ENCODE measurements around the gene IL17F. TPM values are rescaled to one million over a fixed set of nuclear protein-coding genes. Genes with fewer than 3 reads are reported as not detected.

The IL17F gene
- total and polyA plus RNA-seq, 2 donors (not counting 1 experiment from before 2014, with no cell fraction given): not detected

DNA sequence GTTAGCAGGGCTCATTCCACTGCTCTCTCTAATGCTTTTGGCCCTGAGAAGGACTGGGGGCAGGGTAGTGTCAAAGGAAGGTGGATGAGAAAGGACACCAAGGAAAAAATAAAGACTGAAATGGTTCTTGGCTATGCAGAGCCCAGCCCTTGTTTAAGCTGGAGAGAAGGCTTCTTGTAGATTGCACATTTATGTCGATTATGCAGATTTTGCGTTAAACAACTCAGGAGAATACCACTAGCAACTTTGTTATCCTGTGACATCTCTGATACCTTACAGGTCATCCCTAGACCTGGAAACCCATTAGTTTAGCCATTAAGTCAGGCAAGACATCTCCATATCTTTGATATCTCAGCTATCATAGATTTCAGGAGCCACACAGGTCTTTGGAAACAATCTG lies 11.1 kb upstream of the IL17F start:
- Histone ChIP-seq H2AFZ (ENCODE audit: low read length) (no peak overlapping the region), H3K79me2 (ENCODE audit: control insufficient read depth, insufficient read depth, low read length) (no peaks in the 10 kb centered on the region), H3K4me3 (replicated peaks in 1 of 4; ENCODE audit: control extremely low read depth in 1 of 4, insufficient read depth in 1 of 4, low read depth in 3 of 4, low read length in 4 of 4) (no peak overlapping the region), H3K36me3 (ENCODE audit: control insufficient read depth, insufficient read depth, low read length) (no peaks in the 10 kb centered on the region), H3K27me3 (ENCODE audit: control insufficient read depth, insufficient read depth, low read length) (peaks cover 5% of the 10 kb centered on the region), H3K9ac (ENCODE audit: insufficient read depth, low read length) (no peak overlapping the region), H4K20me1 (ENCODE audit: control insufficient read depth, extremely low read depth, insufficient read depth, low read length) (no peaks in the 10 kb centered on the region), H3K4me1 (ENCODE audit: control insufficient read depth, extremely low read depth, insufficient read depth, low read length) (no peaks in the 10 kb centered on the region), H3K27ac (ENCODE audit: insufficient read depth, low read length) (no peak overlapping the region), H3K9me3 (ENCODE audit: control insufficient read depth, insufficient read depth, low read depth, low read length) (no peaks in the 10 kb centered on the region), H3K4me2 (ENCODE audit: extremely low read depth, insufficient read depth, low read length) (no peak overlapping the region)
- TF ChIP-seq EZH2 (IDR thresholded peaks at IDR 0.05; ENCODE audit: low read length, missing control alignments): no peak
- TF ChIP-seq, protein P1, sequence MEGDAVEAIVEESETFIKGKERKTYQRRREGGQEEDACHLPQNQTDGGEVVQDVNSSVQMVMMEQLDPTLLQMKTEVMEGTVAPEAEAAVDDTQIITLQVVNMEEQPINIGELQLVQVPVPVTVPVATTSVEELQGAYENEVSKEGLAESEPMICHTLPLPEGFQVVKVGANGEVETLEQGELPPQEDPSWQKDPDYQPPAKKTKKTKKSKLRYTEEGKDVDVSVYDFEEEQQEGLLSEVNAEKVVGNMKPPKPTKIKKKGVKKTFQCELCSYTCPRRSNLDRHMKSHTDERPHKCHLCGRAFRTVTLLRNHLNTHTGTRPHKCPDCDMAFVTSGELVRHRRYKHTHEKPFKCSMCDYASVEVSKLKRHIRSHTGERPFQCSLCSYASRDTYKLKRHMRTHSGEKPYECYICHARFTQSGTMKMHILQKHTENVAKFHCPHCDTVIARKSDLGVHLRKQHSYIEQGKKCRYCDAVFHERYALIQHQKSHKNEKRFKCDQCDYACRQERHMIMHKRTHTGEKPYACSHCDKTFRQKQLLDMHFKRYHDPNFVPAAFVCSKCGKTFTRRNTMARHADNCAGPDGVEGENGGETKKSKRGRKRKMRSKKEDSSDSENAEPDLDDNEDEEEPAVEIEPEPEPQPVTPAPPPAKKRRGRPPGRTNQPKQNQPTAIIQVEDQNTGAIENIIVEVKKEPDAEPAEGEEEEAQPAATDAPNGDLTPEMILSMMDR (conservative IDR thresholded peaks at IDR 0.05 in 1 of 2, IDR thresholded peaks at IDR 0.05 in 1 of 2; ENCODE audit: low read depth in 1 of 2, low read length in 2 of 2): no peak
- DNase-seq (ENCODE audit: low read depth in 2 of 2): no peak

GRCh38 chr6:52254731-52255378 lies 10.6 kb upstream of the IL17F start:
- no peak overlapping the region for H3K9ac ChIP-seq (ENCODE audit: insufficient read depth, low read length)
- H3K4me1 ChIP-seq (ENCODE audit: control insufficient read depth, extremely low read depth, insufficient read depth, low read length): no peaks in the 10 kb centered on the region
- no peaks in the 10 kb centered on the region for H3K36me3 ChIP-seq (ENCODE audit: control insufficient read depth, insufficient read depth, low read length)
- TF ChIP-seq, protein P1 (conservative IDR thresholded peaks at IDR 0.05 in 1 of 2, IDR thresholded peaks at IDR 0.05 in 1 of 2; ENCODE audit: low read depth in 1 of 2, low read length in 2 of 2): no peak
- no peak for TF ChIP-seq EZH2 (IDR thresholded peaks at IDR 0.05; ENCODE audit: low read length, missing control alignments)
- no peak for DNase-seq (ENCODE audit: low read depth in 2 of 2)
- no peaks in the 10 kb centered on the region for H4K20me1 ChIP-seq (ENCODE audit: control insufficient read depth, extremely low read depth, insufficient read depth, low read length)
- no peaks in the 10 kb centered on the region for H3K9me3 ChIP-seq (ENCODE audit: control insufficient read depth, insufficient read depth, low read depth, low read length)
- H3K27ac ChIP-seq (ENCODE audit: insufficient read depth, low read length): no peak overlapping the region
- H3K4me3 ChIP-seq (replicated peaks in 1 of 4; ENCODE audit: control extremely low read depth in 1 of 4, insufficient read depth in 1 of 4, low read depth in 3 of 4, low read length in 4 of 4): no peak overlapping the region
- H3K27me3 ChIP-seq (ENCODE audit: control insufficient read depth, insufficient read depth, low read length): peaks cover 5% of the 10 kb centered on the region
- H3K4me2 ChIP-seq (ENCODE audit: extremely low read depth, insufficient read depth, low read length): no peak overlapping the region
- no peak overlapping the region for H2AFZ ChIP-seq (ENCODE audit: low read length)
- no peaks in the 10 kb centered on the region for H3K79me2 ChIP-seq (ENCODE audit: control insufficient read depth, insufficient read depth, low read length)

DNA sequence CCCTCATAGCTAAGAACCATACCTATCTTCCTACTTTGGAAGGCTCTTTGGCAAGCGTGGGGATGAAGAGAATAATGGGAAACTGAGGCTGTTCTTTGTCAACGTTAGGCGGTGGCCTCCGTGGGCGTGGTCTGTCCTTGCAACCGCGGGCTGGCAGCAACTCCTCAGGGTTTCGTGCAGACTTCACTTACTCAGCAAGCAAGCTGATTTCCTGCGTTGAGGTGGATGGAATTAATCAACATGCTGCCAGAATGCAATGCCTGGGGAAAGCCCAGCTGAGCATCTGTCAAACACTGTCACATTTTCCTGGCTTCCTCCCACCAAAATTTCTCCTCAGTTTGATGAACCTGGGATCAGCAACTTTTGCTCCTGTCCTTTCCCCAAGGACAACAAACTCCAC lies 9.2 kb upstream of the IL17F start:
- H3K79me2 ChIP-seq (ENCODE audit: control insufficient read depth, insufficient read depth, low read length): no peaks in the 10 kb centered on the region
- no peaks in the 10 kb centered on the region for H3K4me1 ChIP-seq (ENCODE audit: control insufficient read depth, extremely low read depth, insufficient read depth, low read length)
- H4K20me1 ChIP-seq (ENCODE audit: control insufficient read depth, extremely low read depth, insufficient read depth, low read length): no peaks in the 10 kb centered on the region
- DNase-seq (ENCODE audit: low read depth in 2 of 2): no peak
- H2AFZ ChIP-seq (ENCODE audit: low read length): no peak overlapping the region
- TF ChIP-seq, protein P1 (conservative IDR thresholded peaks at IDR 0.05 in 1 of 2, IDR thresholded peaks at IDR 0.05 in 1 of 2; ENCODE audit: low read depth in 1 of 2, low read length in 2 of 2): no peak
- no peak for TF ChIP-seq EZH2 (IDR thresholded peaks at IDR 0.05; ENCODE audit: low read length, missing control alignments)
- no peaks in the 10 kb centered on the region for H3K36me3 ChIP-seq (ENCODE audit: control insufficient read depth, insufficient read depth, low read length)
- H3K4me2 ChIP-seq (ENCODE audit: extremely low read depth, insufficient read depth, low read length): no peak overlapping the region
- no peak overlapping the region for H3K27ac ChIP-seq (ENCODE audit: insufficient read depth, low read length)
- no peak overlapping the region for H3K4me3 ChIP-seq (replicated peaks in 1 of 4; ENCODE audit: control extremely low read depth in 1 of 4, insufficient read depth in 1 of 4, low read depth in 3 of 4, low read length in 4 of 4)
- no peak overlapping the region for H3K9ac ChIP-seq (ENCODE audit: insufficient read depth, low read length)
- no peaks in the 10 kb centered on the region for H3K9me3 ChIP-seq (ENCODE audit: control insufficient read depth, insufficient read depth, low read depth, low read length)
- peaks cover 8% of the 10 kb centered on the region for H3K27me3 ChIP-seq (ENCODE audit: control insufficient read depth, insufficient read depth, low read length)
